Breast epithelium (tissue), 4 donors: ENCODE data around the gene DNHD1. TPM values are rescaled to one million over a fixed set of nuclear protein-coding genes. Genes with fewer than 3 reads are reported as not detected.

Experiments
- DNase-seq, 2 donors: peaks; one replicate each; pipeline ENCODE4 v3.0.0-alpha.2; 2019; ENCODE audit warnings: low spot score in 2 of 2
- H3K27ac ChIP-seq, 2 donors: fragments of 200-600 bp; sonication (generic) in 1 of 2; one replicate each; pipeline ENCODE4 v1.5.1; 2016 to 2019; ENCODE audit warnings: mild to moderate bottlenecking in 1 of 2
- H3K27me3 ChIP-seq, 2 donors: fragments of 200-600 bp; sonication (generic) in 1 of 2; one replicate each; pipeline versions ENCODE4 v1.5.1 to v1.6.0; 2017 to 2019; ENCODE audit warnings: control low read depth in 1 of 2, mild to moderate bottlenecking in 1 of 2
- H3K36me3 ChIP-seq: fragments of 200-600 bp; one replicate; pipeline ENCODE4 v1.5.1; 2019
- H3K4me1 ChIP-seq, 2 donors: fragments of 200-600 bp; sonication (generic); one replicate each; pipeline ENCODE4 v1.5.1; 2016 to 2019; ENCODE audit warnings: control low read depth in 1 of 2
- H3K4me3 ChIP-seq, 3 donors: fragments of 200-600 bp; sonication (generic); 1 replicate in 2 of 3; 2 replicates in 1 of 3; pipeline ENCODE4 v1.5.1; 2016 to 2019; ENCODE audit warnings: mild to moderate bottlenecking in 3 of 3, moderate library complexity in 2 of 3
- H3K9me3 ChIP-seq, 2 donors: fragments of 200-600 bp; sonication (generic) in 1 of 2; one replicate each; pipeline ENCODE4 v1.5.1; 2016 to 2019; ENCODE audit warnings: control low read depth in 1 of 2
- CTCF ChIP-seq, 3 donors: fragments of 450-650 bp; IDR thresholded peaks; one replicate each; pipeline ENCODE4 v1.5.1; 2016 to 2017; ENCODE audit warnings: antibody characterized with exemption in 3 of 3, mild to moderate bottlenecking in 3 of 3, moderate library complexity in 3 of 3
- POLR2A ChIP-seq: fragments of 450-650 bp; IDR thresholded peaks from one replicate; pipeline ENCODE4 v1.6.1; 2016; ENCODE audit warnings: antibody characterized with exemption, mild to moderate bottlenecking, moderate library complexity
- POLR2AphosphoS5 ChIP-seq, 3 donors: sonication (generic); formaldehyde crosslinking; IDR thresholded peaks; one replicate each; pipeline ENCODE4 v1.6.1; 2017; ENCODE audit warnings: antibody characterized with exemption in 3 of 3
- intact Hi-C: fragments of 100-400 bp; cut with DNase I; formaldehyde crosslinking; loops from one replicate; pipeline ENCODE4 v1.15.1; 2023; ENCODE audit warnings: low total_unique reads
- total RNA-seq, 3 donors: library from RNA; depleted of rRNA; stranded (reverse); fragments of >200 nt; gene quantifications; one replicate each; pipeline ENCODE4 v1.1.0, GENCODE V29; 2016

The DNHD1 gene
- total RNA-seq, 3 donors from 2014 or later, result 12.3 to 21.6 (median 14.9) TPM

DNA sequence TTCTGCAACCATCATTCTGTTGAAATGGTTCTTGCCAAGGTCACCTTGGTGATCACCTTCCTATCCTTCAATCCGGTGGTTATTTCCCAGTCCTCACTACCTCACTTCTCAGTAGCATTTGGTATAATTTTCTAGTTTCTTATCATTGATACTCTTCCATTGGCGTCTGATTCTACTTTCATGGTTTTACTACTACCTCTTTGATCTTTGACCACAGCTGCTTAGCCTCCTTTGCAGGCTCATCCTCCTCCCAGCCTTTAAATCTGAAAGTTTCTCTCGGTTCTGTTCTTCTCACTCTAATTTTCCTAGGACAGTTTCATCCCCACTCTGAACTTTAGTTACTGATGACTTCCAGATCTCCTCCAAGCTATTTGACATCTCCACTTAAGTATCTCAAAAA, 10.8 kb upstream of the DNHD1 start:
- Histone ChIP-seq H3K4me1 (peaks cover 0 to 9% of the 10 kb centered on the region in 2 donors), H3K36me3 (no peaks in the 10 kb centered on the region), H3K9me3 (no peaks in the 10 kb centered on the region), H3K27ac (no peak overlapping the region), H3K27me3 (no peaks in the 10 kb centered on the region), H3K4me3 (no peak overlapping the region)
- intact Hi-C loops, result no loop called here
- DNase-seq, result no peak
- TF ChIP-seq POLR2AphosphoS5 (IDR thresholded peaks at IDR 0.05) (no peak), POLR2A (no peak), CTCF (IDR thresholded peaks at IDR 0.05) (no peak)

GRCh38 chr11:6486938-6487337, 10.1 kb upstream of the DNHD1 start:
- Histone ChIP-seq H3K9me3 (no peaks in the 10 kb centered on the region), H3K36me3 (no peaks in the 10 kb centered on the region), H3K4me3 (no peak overlapping the region), H3K27me3 (no peaks in the 10 kb centered on the region), H3K27ac (no peak overlapping the region), H3K4me1 (peaks cover 0 to 7% of the 10 kb centered on the region in 2 donors)
- TF ChIP-seq POLR2A (no peak), CTCF (IDR thresholded peaks at IDR 0.05) (no peak), POLR2AphosphoS5 (IDR thresholded peaks at IDR 0.05) (no peak)
- no peak for DNase-seq
- intact Hi-C loops, result no loop called here

DNA sequence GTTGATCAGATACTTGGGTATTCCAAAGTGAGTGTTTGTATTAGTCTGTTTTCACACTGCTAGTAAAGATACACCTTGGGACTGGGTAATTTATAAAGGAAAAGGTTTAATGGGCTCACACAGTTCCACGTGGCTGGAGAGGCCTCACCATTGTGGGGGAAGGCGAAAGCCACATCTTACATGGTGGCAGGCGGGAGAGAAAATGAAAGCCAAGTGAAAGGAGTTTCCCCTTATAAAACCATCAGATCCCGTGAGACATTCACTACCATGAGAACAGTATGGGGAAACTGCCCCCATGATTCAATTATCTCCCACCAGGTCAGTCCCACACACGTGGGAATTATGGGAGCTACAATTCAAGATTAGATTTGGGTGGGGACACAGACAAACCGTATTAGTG, 8.7 kb upstream of the DNHD1 start:
- DNase-seq, result no peak
- no peaks in the 10 kb centered on the region for H3K4me1 ChIP-seq
- H3K27me3 ChIP-seq, result no peaks in the 10 kb centered on the region
- H3K27ac ChIP-seq, result no peak overlapping the region
- H3K9me3 ChIP-seq, result no peaks in the 10 kb centered on the region
- intact Hi-C loops, result no loop called here
- no peak overlapping the region for H3K4me3 ChIP-seq
- H3K36me3 ChIP-seq, result no peaks in the 10 kb centered on the region
- no peak for TF ChIP-seq CTCF (IDR thresholded peaks at IDR 0.05)
- TF ChIP-seq POLR2AphosphoS5 (IDR thresholded peaks at IDR 0.05), result no peak
- no peak for TF ChIP-seq POLR2A

DNA sequence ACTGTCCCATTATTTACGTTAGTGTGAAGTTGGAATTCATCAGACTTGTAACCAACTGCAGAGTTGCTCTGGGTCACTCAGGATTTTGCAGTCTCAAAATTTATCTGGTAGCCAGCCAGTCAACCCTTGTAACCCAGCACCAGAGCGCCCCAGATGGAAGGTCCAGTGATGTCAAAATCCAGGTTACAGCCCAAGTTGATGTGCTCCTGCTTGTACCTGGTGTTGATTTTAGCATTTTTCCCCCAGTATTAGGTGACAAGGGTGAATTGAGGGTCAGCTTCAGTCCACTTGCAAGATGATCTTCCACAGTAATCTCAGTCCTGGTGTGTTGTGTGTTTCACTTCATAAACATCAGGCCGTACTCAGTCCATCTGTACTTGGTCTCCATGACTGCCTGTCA, 8.3 kb upstream of the DNHD1 start:
- intact Hi-C loops, result no loop called here
- no peak for DNase-seq
- H3K36me3 ChIP-seq, result no peaks in the 10 kb centered on the region

DNA sequence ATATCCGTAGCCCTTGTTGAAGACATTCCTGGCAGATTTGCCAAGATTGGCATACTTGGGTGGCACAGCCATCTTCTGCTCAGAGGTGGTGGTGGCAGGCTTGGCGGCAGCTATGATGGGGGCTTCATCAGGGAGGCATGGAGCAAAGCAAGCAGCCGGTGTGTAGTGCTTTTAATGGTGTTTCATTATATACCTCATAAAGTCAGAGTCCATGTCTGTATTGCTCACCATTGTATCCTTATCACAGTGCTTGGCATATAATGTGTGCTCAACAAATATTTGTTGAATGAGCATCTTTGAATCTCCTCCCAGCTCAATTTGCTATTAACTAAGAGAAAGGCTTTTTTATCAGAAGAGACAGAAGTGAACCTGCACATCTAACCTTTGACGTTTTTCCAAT, 7.8 kb upstream of the DNHD1 start:
- Histone ChIP-seq H3K27ac (no peak overlapping the region), H3K4me3 (no peak overlapping the region), H3K36me3 (no peaks in the 10 kb centered on the region), H3K4me1 (no peaks in the 10 kb centered on the region), H3K27me3 (no peaks in the 10 kb centered on the region), H3K9me3 (no peaks in the 10 kb centered on the region)
- intact Hi-C loops, result no loop called here
- DNase-seq, result no peak
- no peak for TF ChIP-seq CTCF (IDR thresholded peaks at IDR 0.05)

More for the DNA sequence above, 8.3 kb upstream of the DNHD1 start:
- H3K4me3 ChIP-seq, result no peak overlapping the region
- TF ChIP-seq POLR2AphosphoS5 (IDR thresholded peaks at IDR 0.05), result no peak
- no peak for TF ChIP-seq POLR2A
- no peaks in the 10 kb centered on the region for H3K9me3 ChIP-seq
- no peak overlapping the region for H3K27ac ChIP-seq
- H3K4me1 ChIP-seq, result no peaks in the 10 kb centered on the region
- no peaks in the 10 kb centered on the region for H3K27me3 ChIP-seq

DNA sequence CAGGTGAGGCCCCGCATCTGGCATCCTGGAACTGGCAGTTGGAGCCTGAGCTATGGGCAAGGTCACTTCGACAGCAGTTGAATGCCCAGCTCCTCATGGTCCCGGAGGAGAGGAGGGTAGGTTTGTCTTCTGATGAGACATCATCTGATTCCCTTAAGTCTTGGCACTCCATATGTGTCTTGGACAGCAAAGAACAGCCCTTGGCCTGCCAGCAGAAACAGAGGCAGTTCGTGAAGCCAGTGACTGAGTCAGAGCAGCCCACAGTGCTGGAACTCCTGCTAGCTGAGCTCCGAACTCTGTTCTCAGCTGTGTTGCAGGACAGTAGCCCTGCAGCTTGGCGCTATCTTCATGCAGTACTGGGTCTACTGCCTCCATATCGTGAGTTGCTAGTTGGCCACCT, 1.0 kb downstream of the DNHD1 start:
- H3K4me3 ChIP-seq, result no peak overlapping the region
- no peak for DNase-seq
- no peak overlapping the region for H3K27ac ChIP-seq
- no peaks in the 10 kb centered on the region for H3K9me3 ChIP-seq
- no peaks in the 10 kb centered on the region for H3K27me3 ChIP-seq
- no peaks in the 10 kb centered on the region for H3K36me3 ChIP-seq
- TF ChIP-seq POLR2AphosphoS5 (IDR thresholded peaks at IDR 0.05) (no peak), CTCF (IDR thresholded peaks at IDR 0.05) (no peak), POLR2A (no peak)
- intact Hi-C loops, result no loop called here
- no peaks in the 10 kb centered on the region for H3K4me1 ChIP-seq
